Measurements from ENCODE around the gene PTPN22.
A peak's percentile ranks its signal among the peaks of the same experiment; 100 is the strongest.
"Not testable (repeated sequence)": the region's sequence is repeated elsewhere in the genome, so short reads cannot be mapped to it uniquely, and the experiment has no call there.

The PTPN22 gene

GRCh38 chr1:113886417-113887401 lies 15.2 kb upstream of the PTPN22 start:
- DNase-seq = no peak

DNA sequence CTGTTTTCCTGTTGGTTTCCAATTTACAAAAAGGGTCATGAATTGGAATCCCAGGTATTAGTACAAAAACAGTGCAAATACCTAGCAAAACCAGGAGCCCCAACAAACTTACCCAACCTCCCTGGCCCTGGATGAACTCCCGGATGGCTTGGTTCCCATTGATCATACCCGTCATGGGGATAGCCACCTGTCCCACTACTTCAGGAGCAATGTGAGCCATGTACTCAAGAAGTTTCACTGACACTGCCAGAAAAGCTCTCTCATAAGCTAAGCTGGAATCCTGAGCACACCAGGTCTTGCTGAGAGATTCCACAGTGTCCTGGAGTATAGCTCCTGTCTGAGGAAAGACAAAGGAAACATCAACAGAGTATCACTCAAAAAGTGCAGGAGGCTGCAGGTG lies 10.1 kb upstream of the PTPN22 start:
- DNase-seq = no peak

- DNase-seq = no peak
These were observed 8.2 kb upstream of the PTPN22 start for GRCh38 chr1:113879739-113880038.

- no peak for DNase-seq
These were observed 4.7 kb upstream of the PTPN22 start for GRCh38 chr1:113876176-113876575.

DNA sequence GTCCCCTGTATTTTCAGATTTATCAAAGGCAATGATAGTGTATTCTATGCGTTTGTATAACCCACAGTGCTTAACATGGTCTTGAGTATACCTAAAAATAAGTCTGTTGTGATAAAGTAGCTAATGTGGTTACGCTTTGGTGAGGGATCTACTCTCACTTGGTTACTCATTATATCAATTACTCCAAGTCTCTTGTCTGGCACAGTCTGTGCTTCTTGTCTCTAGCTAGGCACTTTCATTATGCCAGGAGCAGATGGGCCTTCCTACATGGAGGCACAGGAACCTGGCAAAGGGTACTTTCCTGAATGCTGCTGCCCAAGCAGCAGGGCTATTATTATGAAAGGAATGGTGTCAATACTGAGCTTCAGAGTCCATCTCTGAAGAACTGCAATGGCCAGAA lies 4.2 kb upstream of the PTPN22 start:
- DNase-seq = peak; percentile 24

DNA sequence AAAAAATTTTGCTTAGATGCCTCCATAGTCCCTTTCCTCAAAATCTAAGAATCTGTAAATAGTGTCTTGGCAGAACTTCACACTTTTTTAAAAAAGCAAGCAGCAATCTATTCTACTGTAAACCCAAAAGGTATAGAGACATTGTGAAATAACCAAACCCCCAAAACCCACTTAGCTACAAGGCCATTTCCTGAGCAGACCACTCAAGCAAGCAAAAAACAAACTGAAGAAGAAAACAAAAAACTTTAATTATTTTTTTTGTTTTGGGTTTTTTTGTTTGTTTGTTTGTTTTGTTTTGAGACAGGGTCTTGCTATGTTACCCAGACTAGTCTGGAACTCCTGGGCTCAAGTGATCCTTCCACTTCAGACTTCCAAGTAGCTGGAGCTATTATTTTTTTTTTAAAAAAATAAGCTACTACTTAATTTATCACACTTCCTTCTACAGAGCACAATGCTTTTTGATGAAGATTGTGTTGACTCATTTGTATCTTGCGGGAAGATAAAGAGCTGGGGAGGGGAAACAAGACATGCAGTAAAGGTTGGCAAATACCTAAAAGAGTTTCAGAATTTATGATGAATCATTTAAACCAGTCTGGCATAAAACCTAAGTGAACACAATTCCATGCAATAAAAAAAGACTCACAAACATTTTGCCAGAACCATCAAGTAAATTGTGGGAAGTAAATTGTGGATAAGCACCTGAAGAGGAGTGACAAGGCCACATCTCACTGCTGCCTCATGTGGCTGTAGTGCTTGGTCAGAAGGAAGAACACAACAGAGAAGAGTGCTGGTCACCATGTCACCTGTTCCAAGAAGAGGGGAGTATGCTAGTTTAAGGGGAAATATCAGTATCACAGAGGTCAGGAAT lies 2.7 kb upstream of the PTPN22 start:
- DNase-seq = peak; percentile 87

DNA sequence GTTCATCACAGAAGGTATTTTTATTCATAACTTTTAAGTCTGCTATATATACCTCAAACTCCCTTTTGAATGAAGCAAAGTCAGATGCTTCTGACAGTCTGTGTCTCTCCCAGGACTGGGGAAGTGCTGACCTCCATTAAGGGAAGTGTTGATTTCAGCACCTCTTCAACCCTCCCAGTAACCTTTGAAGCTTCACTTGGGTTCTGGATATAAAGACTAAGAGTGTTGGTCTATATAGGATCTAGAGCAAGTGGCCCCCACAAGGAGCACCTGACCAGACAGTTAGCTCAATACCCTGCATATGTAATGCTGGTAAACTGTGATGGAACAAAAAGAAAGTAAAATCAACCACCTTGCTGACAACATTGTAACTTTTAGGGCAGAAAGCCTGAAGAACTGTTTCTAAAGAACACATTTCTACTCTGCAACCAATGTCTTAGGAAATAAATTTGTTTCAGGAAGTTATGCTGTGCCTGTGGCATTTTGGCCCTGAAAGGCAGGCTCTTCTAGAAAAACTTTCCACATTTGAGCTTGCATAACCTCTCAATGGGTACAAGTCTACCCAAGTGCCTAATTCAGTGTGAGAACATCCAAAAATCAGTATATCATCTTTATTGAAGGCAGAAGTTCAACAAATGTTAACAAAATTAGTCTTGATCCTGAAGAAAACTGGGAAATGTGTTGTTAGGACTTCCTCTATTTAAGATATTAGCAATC lies 865 bp upstream of the PTPN22 start:
- DNase-seq = peak; percentile 73

DNA sequence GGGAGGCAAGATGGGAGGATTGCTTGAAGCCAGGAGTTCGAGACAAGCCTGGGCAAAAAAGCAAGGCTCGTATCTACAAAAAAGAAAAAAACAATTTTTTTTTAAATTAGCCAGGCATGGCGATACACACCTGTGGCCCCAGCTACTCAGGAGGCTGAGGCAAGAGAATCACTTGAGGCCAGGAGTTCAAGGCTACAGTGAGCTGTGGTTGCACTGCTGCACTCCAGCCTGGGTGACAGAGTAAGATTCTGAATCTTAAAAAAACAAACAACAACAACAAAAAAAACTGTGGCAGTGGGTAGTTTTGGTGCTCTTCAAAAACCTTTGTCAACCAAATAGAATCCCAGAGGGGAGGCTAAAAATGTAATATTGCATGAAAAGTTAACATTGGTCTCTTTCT lies 734 bp downstream of the PTPN22 start:
- DNase-seq = no peak

GRCh38 chr1:113868387-113869083 lies 3.0 kb downstream of the PTPN22 start:
- no peak for DNase-seq

- DNase-seq = peak; percentile 58
These were observed 9.9 kb downstream of the PTPN22 start for GRCh38 chr1:113861641-113862040.

GRCh38 chr1:113860891-113861290 lies 10.6 kb downstream of the PTPN22 start:
- DNase-seq = no peak

DNA sequence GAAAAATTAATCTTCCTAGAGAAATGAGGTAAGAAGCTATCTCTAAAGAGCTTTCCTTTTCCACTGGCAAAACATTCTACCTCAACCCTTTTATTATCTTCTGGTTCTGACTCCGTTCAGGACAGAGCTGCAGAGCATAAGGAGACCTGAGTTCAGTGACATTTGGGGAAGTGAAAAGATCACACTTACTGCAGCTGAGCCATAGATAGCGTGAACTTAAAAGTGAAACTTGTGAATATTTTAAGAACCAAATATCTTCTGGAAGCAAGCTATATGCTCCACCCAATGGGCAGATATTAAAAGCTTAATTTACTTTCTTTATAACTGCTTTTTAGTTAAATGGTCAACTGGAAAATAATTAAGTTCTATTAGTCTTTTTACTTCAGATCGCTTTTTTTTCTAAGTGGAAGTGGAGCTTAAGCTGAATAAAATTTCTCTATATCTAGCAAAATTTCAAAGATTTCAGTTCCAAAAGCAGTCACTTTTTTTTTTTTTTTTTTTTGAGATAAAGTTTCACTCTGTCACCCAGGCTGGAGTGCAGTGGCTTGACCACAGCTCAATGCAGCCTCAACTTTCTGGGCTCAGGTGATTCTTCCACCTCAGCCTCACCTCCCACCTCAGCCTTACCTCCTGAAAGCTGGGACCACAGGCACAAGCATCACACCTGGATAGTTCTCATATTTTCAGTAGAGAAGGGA lies 11.9 kb downstream of the PTPN22 start:
- peak; percentile 78 for DNase-seq

- no peak for DNase-seq
These were observed 12.5 kb downstream of the PTPN22 start for GRCh38 chr1:113858982-113859381.

DNA sequence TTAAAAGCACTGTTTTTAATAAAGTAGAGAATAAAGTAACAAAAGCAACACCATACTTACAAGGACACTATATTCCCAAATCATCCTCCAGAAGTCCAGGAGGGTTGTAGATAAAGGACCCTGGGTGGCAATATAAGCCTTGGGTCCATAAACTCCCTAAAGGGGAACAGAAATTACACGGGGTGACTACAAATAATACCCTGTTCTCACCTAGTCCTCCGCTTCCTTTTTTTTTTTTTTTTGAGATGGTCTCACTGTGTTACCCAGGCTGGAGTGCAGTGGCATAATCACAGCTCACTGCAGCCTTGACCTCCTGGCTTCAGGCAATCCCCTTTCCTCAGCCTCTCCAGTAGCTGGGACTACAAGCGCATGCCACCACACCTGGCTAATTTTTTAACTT lies 13.1 kb downstream of the PTPN22 start:
- no peak for DNase-seq

DNA sequence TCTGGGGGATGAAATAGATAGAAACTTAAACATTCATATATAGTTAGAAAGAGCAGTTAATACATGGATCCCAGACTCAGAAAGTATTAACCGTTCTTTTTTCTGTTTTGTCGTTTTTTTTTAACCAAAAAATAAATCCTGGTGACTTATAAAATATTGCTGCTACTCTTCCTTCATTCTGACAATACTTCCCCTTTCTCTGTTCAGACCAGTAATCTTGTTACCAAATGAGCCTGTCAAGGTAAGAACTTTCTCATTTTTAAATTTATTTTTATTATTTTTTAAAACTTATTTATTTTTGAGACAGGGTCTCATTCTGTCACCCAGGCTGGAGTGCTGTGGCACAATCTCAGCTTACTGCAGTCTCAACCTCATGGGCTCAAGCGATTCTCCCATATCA lies 13.7 kb downstream of the PTPN22 start:
- DNase-seq = peak; percentile 25

DNA sequence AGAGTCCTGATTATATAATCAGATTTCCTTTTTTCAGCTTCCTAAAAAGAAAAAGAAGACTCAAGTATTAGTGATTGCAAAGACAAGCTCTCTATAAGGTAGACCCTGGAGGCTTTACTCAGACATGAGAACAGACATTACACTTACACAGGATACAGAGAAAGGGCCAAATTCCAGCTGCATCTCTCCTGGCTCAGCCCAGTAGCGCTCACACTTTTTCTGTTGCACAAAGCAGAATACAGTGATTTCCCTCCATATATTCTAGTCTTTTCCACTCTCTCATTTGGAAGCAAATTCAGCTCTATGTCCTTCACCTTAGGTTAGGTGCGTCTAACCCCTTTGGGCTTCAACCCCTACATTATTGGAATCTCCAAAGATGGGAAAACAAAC lies 15.1 kb downstream of the PTPN22 start:
- DNase-seq = no peak

GRCh38 chr1:113855630-113856400 lies 15.7 kb downstream of the PTPN22 start:
- no peak for DNase-seq

DNA sequence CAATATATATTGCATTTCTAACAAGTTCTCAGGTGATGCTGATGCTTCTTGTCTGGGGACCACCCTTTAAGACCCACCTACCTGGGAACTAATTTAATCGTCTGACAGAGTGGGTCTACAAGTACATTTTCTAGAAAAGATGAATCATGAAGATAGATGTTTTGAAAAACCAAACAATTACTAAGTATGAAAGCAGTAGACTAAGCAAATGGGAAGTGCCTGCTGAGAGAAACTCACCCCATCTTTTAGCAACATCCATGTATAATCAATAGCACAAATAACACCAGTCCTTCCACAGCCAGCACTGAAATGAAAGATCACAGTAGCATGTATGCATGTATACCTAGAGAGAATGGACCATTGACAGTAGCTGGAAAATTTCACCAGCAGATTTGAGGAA lies 17.3 kb downstream of the PTPN22 start:
- DNase-seq = no peak

- not testable (repeated sequence) for DNase-seq
These were observed 18.8 kb downstream of the PTPN22 start for GRCh38 chr1:113852694-113853093.

- DNase-seq = no peak
These were observed 21.2 kb downstream of the PTPN22 start for GRCh38 chr1:113850127-113850796.

DNA sequence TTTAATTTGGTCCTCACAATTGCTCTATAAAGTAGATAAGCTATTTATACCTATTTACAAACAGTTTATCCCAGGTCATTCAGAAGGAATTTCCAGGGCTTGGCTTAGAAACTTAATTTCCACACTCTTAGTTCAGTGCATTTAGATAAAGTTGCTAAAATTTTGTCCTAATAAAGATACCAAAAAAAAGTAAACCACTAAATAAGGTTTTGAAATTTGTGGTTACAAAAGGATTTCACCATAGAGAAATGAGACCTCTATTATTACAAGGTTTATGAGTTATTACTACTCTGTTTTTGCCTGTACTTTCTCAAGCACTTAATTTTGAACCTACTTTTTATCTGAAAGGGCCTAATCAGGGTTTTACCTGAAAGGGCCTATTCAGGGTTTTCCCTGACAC lies 22.4 kb downstream of the PTPN22 start:
- peak; percentile 62 for DNase-seq
